Activated naive CD8-positive, alpha-beta T cell treated with anti-CD3 and anti-CD28 coated beads, Interleukin-2, amount 50 U/mL, for 24 hours (primary cell): ENCODE results near the gene ABCC11.

Source experiments
- ATAC-seq: fragments of 150-1000 bp; cut with Tn5 transposase; one replicate; pipeline ENCODE4 v1.10.0; 2021
- DNase-seq: peaks from one replicate; pipeline ENCODE4 v3.0.0; 2021
- H3K27ac Mint-ChIP-seq: one replicate; pipeline ENCODE4 v1.8.0; 2021; ENCODE audit warnings: mild to moderate bottlenecking, mixed read lengths
- H3K27me3 Mint-ChIP-seq: one replicate; pipeline ENCODE4 v1.8.0; 2021; ENCODE audit warnings: mixed read lengths
- H3K36me3 Mint-ChIP-seq: one replicate; pipeline ENCODE4 v1.8.0; 2021; ENCODE audit warnings: low read depth, mixed read lengths
- H3K4me1 Mint-ChIP-seq: one replicate; pipeline ENCODE4 v1.8.0; 2021; ENCODE audit warnings: mixed read lengths
- H3K4me3 Mint-ChIP-seq: one replicate; pipeline ENCODE4 v1.8.0; 2021; ENCODE audit warnings: mild to moderate bottlenecking, moderate library complexity, mixed read lengths
- H3K9me3 Mint-ChIP-seq: one replicate; pipeline ENCODE4 v1.8.0; 2021; ENCODE audit warnings: mixed read lengths

Gene ABCC11

DNA sequence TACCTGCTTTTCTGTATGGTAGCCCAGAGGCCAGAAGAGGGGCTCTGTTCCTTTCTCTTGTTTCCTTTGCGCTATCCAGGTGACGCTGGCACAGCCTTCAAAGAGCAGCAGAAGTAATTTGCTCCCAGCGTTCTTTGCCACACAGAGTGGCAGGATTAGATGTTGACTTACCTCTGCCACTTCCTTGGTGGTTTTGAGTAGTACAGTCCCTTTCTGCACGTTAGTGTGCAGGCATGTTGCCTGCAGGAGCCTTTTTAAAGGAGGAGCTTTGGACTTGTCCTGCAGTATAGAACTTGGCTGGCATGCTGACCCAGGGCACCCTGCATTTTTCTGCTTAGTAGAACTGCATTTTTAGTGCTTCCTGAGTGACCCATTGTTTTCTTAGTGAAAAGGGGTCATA, at the start of gene ABCC11:
ABCC11 (minus strand) TSS at position 229 of the 400 bp plus-strand sequence. CDS start 15,618 bp downstream, outside the sequence.
- ATAC-seq (no peak), DNase-seq (no peak)
- Mint-ChIP-seq H3K27me3 (no peaks in the 10 kb centered on the region), H3K36me3 (peaks cover 2% of the 10 kb centered on the region), H3K4me1 (peaks cover 44% of the 10 kb centered on the region), H3K4me3 (peak within 1 kb of the TSS; percentile 96), H3K9me3 (no peaks in the 10 kb centered on the region), H3K27ac (no peak within 1 kb of the TSS)

- no peaks in the 10 kb centered on the region for H3K27me3 Mint-ChIP-seq
- peaks cover 38% of the 10 kb centered on the region for H3K36me3 Mint-ChIP-seq
- H3K4me3 Mint-ChIP-seq = no peak overlapping the region
- DNase-seq (no peak), ATAC-seq (no peak)
- H3K9me3 Mint-ChIP-seq = no peaks in the 10 kb centered on the region
- H3K4me1 Mint-ChIP-seq = no peaks in the 10 kb centered on the region
- no peak overlapping the region for H3K27ac Mint-ChIP-seq
Measured at GRCh38 chr16:48295488-48296281, 48.3 kb upstream of the ABCC11 start.

- H3K4me1 Mint-ChIP-seq = no peaks in the 10 kb centered on the region
- H3K36me3 Mint-ChIP-seq = peaks cover 41% of the 10 kb centered on the region
- no peak overlapping the region for H3K4me3 Mint-ChIP-seq
- no peaks in the 10 kb centered on the region for H3K9me3 Mint-ChIP-seq
- no peak overlapping the region for H3K27ac Mint-ChIP-seq
- no peaks in the 10 kb centered on the region for H3K27me3 Mint-ChIP-seq
- ATAC-seq (no peak), DNase-seq (no peak)
Measured at GRCh38 chr16:48294724-48295123, 47.4 kb upstream of the ABCC11 start.

DNA sequence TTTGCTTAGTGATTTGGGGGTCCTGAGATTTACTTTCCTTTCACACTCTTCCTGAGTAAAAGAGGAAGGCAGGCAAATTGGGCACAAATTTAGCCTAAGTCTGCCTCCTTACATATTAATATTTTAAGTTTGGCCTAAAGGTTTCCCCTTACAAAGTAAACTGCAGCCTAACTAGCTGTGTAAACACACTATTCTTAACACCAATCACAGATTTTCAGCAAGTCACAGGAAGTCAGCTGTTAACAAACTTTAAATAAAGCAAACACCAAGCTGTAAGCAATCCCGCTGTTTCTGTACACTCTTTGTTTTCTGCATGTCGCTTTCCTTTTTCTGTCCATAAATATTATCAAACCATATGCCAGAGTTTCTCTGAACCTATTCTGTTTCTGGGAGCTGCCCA, 45.1 kb upstream of the ABCC11 start:
- H3K4me3 Mint-ChIP-seq = no peak overlapping the region
- H3K9me3 Mint-ChIP-seq = no peaks in the 10 kb centered on the region
- H3K36me3 Mint-ChIP-seq = peaks cover 45% of the 10 kb centered on the region
- H3K27me3 Mint-ChIP-seq = no peaks in the 10 kb centered on the region
- ATAC-seq = no peak
- H3K4me1 Mint-ChIP-seq = no peaks in the 10 kb centered on the region
- DNase-seq = no peak
- no peak overlapping the region for H3K27ac Mint-ChIP-seq

- Mint-ChIP-seq H3K4me1 (no peaks in the 10 kb centered on the region), H3K27ac (no peak overlapping the region), H3K4me3 (no peak overlapping the region), H3K36me3 (peaks cover 47% of the 10 kb centered on the region), H3K27me3 (no peaks in the 10 kb centered on the region), H3K9me3 (peaks cover 6% of the 10 kb centered on the region)
- DNase-seq (no peak), ATAC-seq (no peak)
Measured at GRCh38 chr16:48291754-48292153, 44.4 kb upstream of the ABCC11 start.

- Mint-ChIP-seq H3K9me3 (peaks cover 8% of the 10 kb centered on the region), H3K36me3 (peaks cover 50% of the 10 kb centered on the region), H3K27me3 (no peaks in the 10 kb centered on the region), H3K4me3 (no peak overlapping the region), H3K27ac (no peak overlapping the region), H3K4me1 (no peaks in the 10 kb centered on the region)
- DNase-seq (no peak), ATAC-seq (no peak)
Measured at GRCh38 chr16:48291303-48291702, 44.0 kb upstream of the ABCC11 start.

DNA sequence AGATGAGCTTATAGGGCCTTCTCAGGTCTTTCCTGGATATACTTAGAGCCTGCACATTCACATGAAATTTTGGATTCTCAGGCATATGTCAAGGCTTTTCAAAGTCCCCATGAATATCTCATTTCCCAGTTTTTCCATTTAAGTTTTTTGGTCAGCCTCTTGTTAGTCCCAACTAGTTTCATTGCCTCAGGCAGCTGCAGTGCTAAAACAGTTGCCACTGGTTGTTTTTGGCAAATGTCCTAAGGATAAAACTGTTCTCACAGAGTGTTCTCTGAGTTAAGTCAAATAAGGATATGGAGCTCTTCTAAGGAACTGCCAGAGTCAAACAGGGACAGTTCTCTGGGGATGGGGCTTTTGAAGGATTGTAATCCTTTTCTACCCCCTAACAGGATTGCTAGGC, 39.9 kb upstream of the ABCC11 start:
- no peak for DNase-seq
- Mint-ChIP-seq H3K9me3 (peaks cover 17% of the 10 kb centered on the region), H3K4me1 (peaks cover 8% of the 10 kb centered on the region), H3K36me3 (peaks cover 63% of the 10 kb centered on the region), H3K27ac (no peak overlapping the region), H3K4me3 (no peak overlapping the region), H3K27me3 (no peaks in the 10 kb centered on the region)
- no peak for ATAC-seq

GRCh38 chr16:48284772-48285409, 37.6 kb upstream of the ABCC11 start:
- peaks cover 17% of the 10 kb centered on the region for H3K9me3 Mint-ChIP-seq
- no peak overlapping the region for H3K4me3 Mint-ChIP-seq
- H3K36me3 Mint-ChIP-seq = peaks cover 55% of the 10 kb centered on the region
- peaks cover 8% of the 10 kb centered on the region for H3K4me1 Mint-ChIP-seq
- DNase-seq = no peak
- ATAC-seq = no peak
- H3K27ac Mint-ChIP-seq = no peak overlapping the region
- no peaks in the 10 kb centered on the region for H3K27me3 Mint-ChIP-seq

- peaks cover 8% of the 10 kb centered on the region for H3K4me1 Mint-ChIP-seq
- ATAC-seq = no peak
- H3K27ac Mint-ChIP-seq = no peak overlapping the region
- no peaks in the 10 kb centered on the region for H3K27me3 Mint-ChIP-seq
- no peak for DNase-seq
- peaks cover 54% of the 10 kb centered on the region for H3K36me3 Mint-ChIP-seq
- peaks cover 17% of the 10 kb centered on the region for H3K9me3 Mint-ChIP-seq
- no peak overlapping the region for H3K4me3 Mint-ChIP-seq
Measured at GRCh38 chr16:48282636-48283263, 35.4 kb upstream of the ABCC11 start.

DNA sequence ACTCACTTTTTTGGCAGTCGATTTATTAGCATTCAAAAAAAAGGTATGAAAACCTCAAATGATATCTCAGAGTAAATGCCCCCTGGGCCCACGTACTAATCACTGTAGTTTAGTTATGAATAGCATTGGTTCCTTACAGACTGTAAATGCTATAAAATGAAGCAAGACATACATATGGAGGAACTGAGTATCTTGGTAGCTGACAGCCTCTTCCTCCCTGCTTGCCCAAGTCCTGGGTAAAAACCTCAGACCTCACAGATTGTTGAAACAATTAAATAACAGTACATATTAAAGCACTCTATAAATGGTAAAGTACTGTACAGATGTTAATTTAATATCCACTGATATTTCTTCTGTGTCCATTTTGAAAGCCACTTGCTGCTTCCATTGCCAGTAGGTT, 33.2 kb upstream of the ABCC11 start:
- Mint-ChIP-seq H3K27ac (no peak overlapping the region), H3K9me3 (peaks cover 5% of the 10 kb centered on the region), H3K36me3 (peaks cover 44% of the 10 kb centered on the region), H3K4me3 (no peak overlapping the region), H3K4me1 (peaks cover 8% of the 10 kb centered on the region), H3K27me3 (no peaks in the 10 kb centered on the region)
- ATAC-seq = no peak
- no peak for DNase-seq

GRCh38 chr16:48279199-48279598, 31.9 kb upstream of the ABCC11 start:
- peaks cover 3% of the 10 kb centered on the region for H3K4me1 Mint-ChIP-seq
- ATAC-seq = no peak
- no peaks in the 10 kb centered on the region for H3K9me3 Mint-ChIP-seq
- no peaks in the 10 kb centered on the region for H3K27me3 Mint-ChIP-seq
- H3K27ac Mint-ChIP-seq = no peak overlapping the region
- peaks cover 33% of the 10 kb centered on the region for H3K36me3 Mint-ChIP-seq
- no peak for DNase-seq
- no peak overlapping the region for H3K4me3 Mint-ChIP-seq

DNA sequence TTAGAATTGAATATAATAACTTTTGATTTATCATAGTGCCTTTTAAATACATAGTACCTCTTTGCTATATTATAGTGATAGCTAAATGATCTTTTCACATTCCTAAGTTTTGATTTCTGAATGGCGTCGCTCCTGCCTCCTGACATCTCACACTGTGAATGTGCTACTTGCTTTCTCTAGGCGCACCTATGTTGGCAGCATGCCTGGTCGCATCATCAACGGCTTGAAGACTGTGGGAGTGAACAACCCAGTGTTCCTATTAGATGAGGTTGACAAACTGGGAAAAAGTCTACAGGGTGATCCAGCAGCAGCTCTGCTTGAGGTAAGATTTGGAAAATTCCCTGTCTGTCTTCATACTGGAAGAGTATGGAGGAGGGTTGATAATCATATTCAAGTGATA, 29.8 kb upstream of the ABCC11 start:
- no peaks in the 10 kb centered on the region for H3K4me1 Mint-ChIP-seq
- no peak overlapping the region for H3K4me3 Mint-ChIP-seq
- no peak for ATAC-seq
- H3K9me3 Mint-ChIP-seq = no peaks in the 10 kb centered on the region
- peaks cover 24% of the 10 kb centered on the region for H3K36me3 Mint-ChIP-seq
- H3K27ac Mint-ChIP-seq = no peak overlapping the region
- no peaks in the 10 kb centered on the region for H3K27me3 Mint-ChIP-seq
- no peak for DNase-seq

GRCh38 chr16:48276102-48276501, 28.8 kb upstream of the ABCC11 start:
- Mint-ChIP-seq H3K27ac (no peak overlapping the region), H3K27me3 (no peaks in the 10 kb centered on the region), H3K9me3 (no peaks in the 10 kb centered on the region), H3K4me1 (no peaks in the 10 kb centered on the region), H3K36me3 (peaks cover 26% of the 10 kb centered on the region), H3K4me3 (no peak overlapping the region)
- ATAC-seq (no peak), DNase-seq (no peak)

GRCh38 chr16:48274476-48274875, 27.1 kb upstream of the ABCC11 start:
- H3K9me3 Mint-ChIP-seq = no peaks in the 10 kb centered on the region
- no peak overlapping the region for H3K27ac Mint-ChIP-seq
- DNase-seq (no peak), ATAC-seq (no peak)
- H3K4me3 Mint-ChIP-seq = no peak overlapping the region
- no peaks in the 10 kb centered on the region for H3K4me1 Mint-ChIP-seq
- H3K27me3 Mint-ChIP-seq = no peaks in the 10 kb centered on the region
- peaks cover 18% of the 10 kb centered on the region for H3K36me3 Mint-ChIP-seq

- DNase-seq (no peak), ATAC-seq (no peak)
- Mint-ChIP-seq H3K4me1 (no peaks in the 10 kb centered on the region), H3K9me3 (no peaks in the 10 kb centered on the region), H3K27me3 (no peaks in the 10 kb centered on the region), H3K36me3 (peaks cover 17% of the 10 kb centered on the region), H3K27ac (no peak overlapping the region), H3K4me3 (no peak overlapping the region)
Measured at GRCh38 chr16:48272837-48273421, 25.6 kb upstream of the ABCC11 start.
